Astrocyte (in vitro differentiated cells and primary cell): ENCODE data around the gene MRAP. TPM values are rescaled to one million over a fixed set of nuclear protein-coding genes. Genes with fewer than 3 reads are reported as not detected.

Experiments
- DNase-seq: peaks from one replicate; pipeline ENCODE4 v3.0.0-alpha.2; 2010; ENCODE audit warnings: low read depth
- FAIRE-seq: peaks from 2 replicates; lab custom pipeline; 2011; peaks lifted over from hg19 to GRCh38; lab: Jason Lieb, UNC
- H2AFZ ChIP-seq: 2 replicates; pipeline ENCODE4 v1.6.0; 2012; ENCODE audit warnings: low read depth, low read length, inconsistent platforms
- H3K27ac ChIP-seq: 2 replicates; pipeline ENCODE4 v1.5.1; 2011; ENCODE audit warnings: low read depth, low read length, inconsistent platforms
- H3K27me3 ChIP-seq: 2 replicates; pipeline ENCODE4 v1.6.0; 2011; ENCODE audit warnings: low read length, inconsistent platforms; ENCODE audit not compliant: insufficient read depth
- H3K36me3 ChIP-seq: 2 replicates; pipeline ENCODE4 v1.5.1; 2011; ENCODE audit warnings: low read length, inconsistent platforms; ENCODE audit not compliant: insufficient read depth
- H3K4me1 ChIP-seq: 2 replicates; pipeline ENCODE4 v1.5.1; 2011; ENCODE audit warnings: low read length, inconsistent platforms; ENCODE audit not compliant: insufficient read depth
- H3K4me2 ChIP-seq: 2 replicates; pipeline ENCODE4 v1.6.0; 2012; ENCODE audit warnings: low read length, inconsistent platforms
- H3K4me3 ChIP-seq: 2 replicates; pipeline ENCODE4 v1.5.1; 2011; ENCODE audit warnings: low read depth, mild to moderate bottlenecking, low read length, inconsistent platforms; ENCODE audit not compliant: insufficient read depth
- H3K79me2 ChIP-seq: 2 replicates; pipeline ENCODE4 v1.6.0; 2012; ENCODE audit warnings: mild to moderate bottlenecking, low read length, inconsistent platforms; ENCODE audit not compliant: insufficient read depth
- H3K9ac ChIP-seq: 2 replicates; pipeline ENCODE4 v1.6.0; 2012; ENCODE audit warnings: mild to moderate bottlenecking, low read length, inconsistent platforms
- H3K9me3 ChIP-seq: 2 replicates; pipeline ENCODE4 v1.5.1; 2012; ENCODE audit warnings: low read depth, mild to moderate bottlenecking, low read length, inconsistent platforms; ENCODE audit not compliant: insufficient read depth
- H4K20me1 ChIP-seq: 2 replicates; pipeline ENCODE4 v1.6.0; 2012; ENCODE audit warnings: low read length, inconsistent platforms; ENCODE audit not compliant: insufficient read depth
- H3K27ac Mint-ChIP-seq: one replicate; pipeline ENCODE4 v1.8.0; 2021; ENCODE audit warnings: mild to moderate bottlenecking, mixed read lengths; ENCODE audit not compliant: unreplicated experiment
- H3K27me3 Mint-ChIP-seq: one replicate; pipeline ENCODE4 v1.8.0; 2021; ENCODE audit warnings: low read depth, mixed read lengths; ENCODE audit not compliant: unreplicated experiment
- H3K36me3 Mint-ChIP-seq: one replicate; pipeline ENCODE4 v1.8.0; 2021; ENCODE audit warnings: low read depth, mixed read lengths; ENCODE audit not compliant: unreplicated experiment
- H3K4me1 Mint-ChIP-seq: one replicate; pipeline ENCODE4 v1.8.0; 2021; ENCODE audit warnings: low read depth, mixed read lengths; ENCODE audit not compliant: unreplicated experiment
- H3K4me3 Mint-ChIP-seq: one replicate; pipeline ENCODE4 v1.8.0; 2021; ENCODE audit warnings: mild to moderate bottlenecking, moderate library complexity, mixed read lengths; ENCODE audit not compliant: unreplicated experiment
- H3K9me3 Mint-ChIP-seq: one replicate; pipeline ENCODE4 v1.8.0; 2021; ENCODE audit warnings: mild to moderate bottlenecking, mixed read lengths; ENCODE audit not compliant: unreplicated experiment
- EZH2 ChIP-seq: IDR thresholded peaks from 2 replicates; pipeline ENCODE4 v1.6.1; 2012; ENCODE audit warnings: mild to moderate bottlenecking, low read length, inconsistent platforms; ENCODE audit not compliant: insufficient read depth
- total RNA-seq: library from RNA; stranded (reverse); gene quantifications from 2 replicates; pipeline ENCODE4 v1.2.1, GENCODE V29; 2021
- TF ChIP-seq, protein P1 (sequence below): IDR thresholded peaks from 2 replicates; pipeline ENCODE4 v1.5.1; 2011; ENCODE audit warnings: low read depth, mild to moderate bottlenecking, inconsistent platforms, low read length, moderate library complexity; ENCODE audit not compliant: insufficient read depth

Gene MRAP
- total RNA-seq, 1 donor from 2014 or later, result not detected

GRCh38 chr21:32306021-32306780, 7.5 kb downstream of the MRAP start:
- no peaks in the 10 kb centered on the region for H3K4me1 ChIP-seq
- Mint-ChIP-seq H3K36me3 (peaks cover 15% of the 10 kb centered on the region), H3K27ac (no peak overlapping the region), H3K9me3 (no peaks in the 10 kb centered on the region), H3K27me3 (no peaks in the 10 kb centered on the region), H3K4me1 (no peaks in the 10 kb centered on the region), H3K4me3 (no peak overlapping the region)
- TF ChIP-seq, protein P1, sequence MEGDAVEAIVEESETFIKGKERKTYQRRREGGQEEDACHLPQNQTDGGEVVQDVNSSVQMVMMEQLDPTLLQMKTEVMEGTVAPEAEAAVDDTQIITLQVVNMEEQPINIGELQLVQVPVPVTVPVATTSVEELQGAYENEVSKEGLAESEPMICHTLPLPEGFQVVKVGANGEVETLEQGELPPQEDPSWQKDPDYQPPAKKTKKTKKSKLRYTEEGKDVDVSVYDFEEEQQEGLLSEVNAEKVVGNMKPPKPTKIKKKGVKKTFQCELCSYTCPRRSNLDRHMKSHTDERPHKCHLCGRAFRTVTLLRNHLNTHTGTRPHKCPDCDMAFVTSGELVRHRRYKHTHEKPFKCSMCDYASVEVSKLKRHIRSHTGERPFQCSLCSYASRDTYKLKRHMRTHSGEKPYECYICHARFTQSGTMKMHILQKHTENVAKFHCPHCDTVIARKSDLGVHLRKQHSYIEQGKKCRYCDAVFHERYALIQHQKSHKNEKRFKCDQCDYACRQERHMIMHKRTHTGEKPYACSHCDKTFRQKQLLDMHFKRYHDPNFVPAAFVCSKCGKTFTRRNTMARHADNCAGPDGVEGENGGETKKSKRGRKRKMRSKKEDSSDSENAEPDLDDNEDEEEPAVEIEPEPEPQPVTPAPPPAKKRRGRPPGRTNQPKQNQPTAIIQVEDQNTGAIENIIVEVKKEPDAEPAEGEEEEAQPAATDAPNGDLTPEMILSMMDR, result no peak
- no peak for TF ChIP-seq EZH2
- DNase-seq, result no peak
- no peaks in the 10 kb centered on the region for H3K9me3 ChIP-seq
- peaks cover 7% of the 10 kb centered on the region for H3K36me3 ChIP-seq
- peaks cover under 1% of the 10 kb centered on the region for H3K79me2 ChIP-seq
- no peak overlapping the region for H3K4me3 ChIP-seq
- no peak overlapping the region for H2AFZ ChIP-seq
- H3K27me3 ChIP-seq, result no peaks in the 10 kb centered on the region
- no peak overlapping the region for H3K9ac ChIP-seq
- H3K4me2 ChIP-seq, result no peak overlapping the region
- no peak overlapping the region for H3K27ac ChIP-seq
- no peak for FAIRE-seq
- peaks cover 8% of the 10 kb centered on the region for H4K20me1 ChIP-seq

DNA sequence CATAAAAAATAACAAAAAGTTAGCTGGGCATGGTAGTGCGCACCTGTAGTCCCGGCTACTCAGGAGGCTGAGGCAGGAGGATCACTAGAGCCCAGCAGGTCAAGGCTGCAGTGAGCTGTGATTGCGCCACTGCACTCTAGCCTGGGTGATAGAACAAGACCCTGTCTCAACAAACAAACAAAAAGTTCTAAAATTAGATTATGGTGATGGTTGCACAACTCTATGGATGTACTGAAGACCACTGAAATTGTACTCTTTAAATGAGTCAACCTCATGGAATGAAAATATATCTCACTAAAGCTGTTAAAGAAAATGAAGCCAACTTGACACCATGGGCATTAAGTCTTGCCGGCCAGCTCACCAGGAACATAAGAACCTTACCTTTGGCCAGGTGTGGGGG, 9.1 kb downstream of the MRAP start:
- Histone ChIP-seq H3K4me3 (no peak overlapping the region), H2AFZ (no peak overlapping the region), H3K79me2 (peaks cover 4% of the 10 kb centered on the region), H3K27me3 (no peaks in the 10 kb centered on the region), H3K9ac (no peak overlapping the region), H3K4me2 (no peak overlapping the region), H3K27ac (no peak overlapping the region), H4K20me1 (peaks cover 22% of the 10 kb centered on the region), H3K9me3 (no peaks in the 10 kb centered on the region), H3K36me3 (peaks cover 15% of the 10 kb centered on the region), H3K4me1 (no peaks in the 10 kb centered on the region)
- DNase-seq (peak; percentile 11), FAIRE-seq (no peak)
- TF ChIP-seq, protein P1, result no peak
- TF ChIP-seq EZH2, result no peak
- Mint-ChIP-seq H3K9me3 (no peaks in the 10 kb centered on the region), H3K27me3 (no peaks in the 10 kb centered on the region), H3K27ac (no peak overlapping the region), H3K4me3 (no peak overlapping the region), H3K4me1 (no peaks in the 10 kb centered on the region), H3K36me3 (peaks cover 19% of the 10 kb centered on the region)

DNA sequence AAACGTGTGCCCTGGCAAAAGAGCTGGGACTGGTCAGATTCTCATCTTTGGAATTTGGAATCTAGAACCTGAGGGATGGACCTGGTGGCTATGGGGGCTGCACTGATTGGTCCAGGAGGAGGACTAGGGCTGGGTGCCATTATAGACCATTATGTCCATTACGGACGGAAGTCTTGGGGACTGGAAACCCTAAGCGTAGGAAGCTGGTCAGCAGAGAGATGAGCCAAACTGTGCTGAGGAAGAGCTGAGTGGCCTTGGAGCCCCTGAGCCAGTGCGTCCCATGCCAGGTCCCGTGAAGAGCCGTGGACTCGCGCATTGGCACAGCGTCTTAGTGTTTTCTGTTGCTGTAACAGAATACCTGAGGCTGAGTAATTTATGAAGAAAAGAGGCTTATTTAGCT, 10.0 kb downstream of the MRAP start:
- no peak overlapping the region for H3K4me3 Mint-ChIP-seq
- no peak overlapping the region for H3K27ac Mint-ChIP-seq

More for the DNA sequence above, 10.0 kb downstream of the MRAP start:
- no peak overlapping the region for H3K4me3 ChIP-seq
- no peaks in the 10 kb centered on the region for H3K9me3 ChIP-seq
- no peak overlapping the region for H3K27ac ChIP-seq
- H2AFZ ChIP-seq, result no peak overlapping the region
- H3K4me1 ChIP-seq, result no peaks in the 10 kb centered on the region
- H3K36me3 ChIP-seq, result peaks cover 15% of the 10 kb centered on the region
- no peak overlapping the region for H3K9ac ChIP-seq
- no peaks in the 10 kb centered on the region for H3K4me1 Mint-ChIP-seq
- H3K36me3 Mint-ChIP-seq, result peaks cover 19% of the 10 kb centered on the region
- no peak overlapping the region for H3K4me2 ChIP-seq
- H4K20me1 ChIP-seq, result peaks cover 32% of the 10 kb centered on the region
- no peak for FAIRE-seq
- TF ChIP-seq EZH2, result no peak
- TF ChIP-seq, protein P1, result no peak
- no peak for DNase-seq
- peaks cover 6% of the 10 kb centered on the region for H3K79me2 ChIP-seq
- H3K27me3 Mint-ChIP-seq, result no peaks in the 10 kb centered on the region
- H3K27me3 ChIP-seq, result no peaks in the 10 kb centered on the region
- no peaks in the 10 kb centered on the region for H3K9me3 Mint-ChIP-seq
